T-helper 17 cell (primary cell): Measurements from ENCODE around the gene MBP. TPM values are rescaled to one million over a fixed set of nuclear protein-coding genes. Genes with fewer than 3 reads are reported as not detected.
"Not testable (repeated sequence)": the region's sequence is repeated elsewhere in the genome, so short reads cannot be mapped to it uniquely, and the experiment has no call there.

ENCODE experiments used
- ATAC-seq: fragments of 150-1000 bp; cut with Tn5 transposase; 2 replicates; pipeline ENCODE4 v1.10.0; 2021; ENCODE audit warnings: mild to moderate bottlenecking, moderate library complexity
- DNase-seq, 3 donors: peaks; one replicate each; pipeline versions ENCODE4 v3.0.0 to v3.0.0-alpha.2; 2020 to 2021
- H3K9me3 ChIP-seq: one replicate; pipeline ENCODE4 v1.7.0; 2013; ENCODE audit warnings: low read length, mild to moderate bottlenecking; ENCODE audit not compliant: control insufficient read depth, poor library complexity, severe bottlenecking
- H3K27ac Mint-ChIP-seq: one replicate; pipeline ENCODE4 v1.8.0; 2022; ENCODE audit warnings: mild to moderate bottlenecking, moderate library complexity, mixed read lengths
- H3K27me3 Mint-ChIP-seq: one replicate; pipeline ENCODE4 v1.8.0; 2022; ENCODE audit warnings: mixed read lengths
- H3K36me3 Mint-ChIP-seq: one replicate; pipeline ENCODE4 v1.8.0; 2022; ENCODE audit warnings: low read depth, mixed read lengths
- H3K4me1 Mint-ChIP-seq: one replicate; pipeline ENCODE4 v1.8.0; 2022; ENCODE audit warnings: mild to moderate bottlenecking, mixed read lengths
- H3K4me3 Mint-ChIP-seq: one replicate; pipeline ENCODE4 v1.8.0; 2022; ENCODE audit warnings: mild to moderate bottlenecking, moderate library complexity, mixed read lengths
- total RNA-seq, 4 donors: library from RNA in 2 of 4; stranded (reverse) in 2 of 4; gene quantifications; one replicate each; pipeline ENCODE4 v1.2.3 and lab custom pipeline; 2022 to 2026

The MBP gene
- total RNA-seq, 2 donors from 2014 or later = 97.7 to 127 TPM

DNA sequence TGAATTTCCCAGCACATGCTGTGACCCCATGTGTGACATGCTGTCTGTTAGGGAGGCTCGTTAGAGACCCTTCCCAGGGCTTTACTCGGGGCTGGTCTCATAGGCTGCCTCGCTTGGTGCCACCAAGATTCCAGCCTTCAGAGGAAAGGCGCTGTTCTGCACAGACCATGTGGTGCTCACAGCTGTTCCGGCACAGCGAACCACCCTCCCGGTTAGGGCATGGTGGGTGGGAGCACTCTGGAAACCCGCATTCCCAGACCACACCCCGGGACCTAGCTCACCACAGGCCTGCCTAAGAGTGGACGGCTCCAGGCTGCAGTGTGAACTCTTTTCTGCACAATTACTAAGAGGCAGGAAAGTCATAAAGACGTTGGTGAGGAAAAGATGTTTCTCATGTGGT is 112.0 kb downstream of the MBP start:
- DNase-seq = no peak
- no peaks in the 10 kb centered on the region for H3K9me3 ChIP-seq
- peaks cover 11% of the 10 kb centered on the region for H3K36me3 Mint-ChIP-seq
- no peak overlapping the region for H3K27ac Mint-ChIP-seq
- H3K27me3 Mint-ChIP-seq = no peaks in the 10 kb centered on the region
- no peak overlapping the region for H3K4me3 Mint-ChIP-seq
- ATAC-seq = no peak
- peaks cover 31% of the 10 kb centered on the region for H3K4me1 Mint-ChIP-seq

DNA sequence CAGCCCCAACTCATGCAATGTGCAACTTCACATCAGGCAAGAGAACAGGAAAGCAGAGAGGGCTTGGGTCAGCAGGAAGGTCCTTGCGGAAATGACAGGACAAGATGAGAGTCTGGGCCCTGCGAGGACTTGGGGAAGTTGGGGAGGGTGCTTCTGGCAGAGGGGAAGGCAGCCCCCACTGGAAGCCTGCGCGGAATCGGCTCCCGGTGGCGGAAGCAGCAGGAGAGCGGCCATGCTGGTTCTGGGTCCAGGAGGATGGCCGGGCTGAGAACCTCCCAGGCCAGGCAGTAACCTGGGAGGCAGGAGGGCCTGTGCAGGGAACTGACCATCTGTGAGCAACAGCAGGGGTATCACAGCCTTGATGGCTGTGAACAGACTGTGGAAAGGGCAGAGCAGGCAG is 112.9 kb downstream of the MBP start:
- Mint-ChIP-seq H3K27me3 (no peaks in the 10 kb centered on the region), H3K4me3 (no peak overlapping the region), H3K36me3 (peaks cover 11% of the 10 kb centered on the region), H3K27ac (peak overlapping the region; percentile 17), H3K4me1 (peaks cover 32% of the 10 kb centered on the region)
- H3K9me3 ChIP-seq = no peaks in the 10 kb centered on the region
- ATAC-seq (no peak), DNase-seq (no peak)

DNA sequence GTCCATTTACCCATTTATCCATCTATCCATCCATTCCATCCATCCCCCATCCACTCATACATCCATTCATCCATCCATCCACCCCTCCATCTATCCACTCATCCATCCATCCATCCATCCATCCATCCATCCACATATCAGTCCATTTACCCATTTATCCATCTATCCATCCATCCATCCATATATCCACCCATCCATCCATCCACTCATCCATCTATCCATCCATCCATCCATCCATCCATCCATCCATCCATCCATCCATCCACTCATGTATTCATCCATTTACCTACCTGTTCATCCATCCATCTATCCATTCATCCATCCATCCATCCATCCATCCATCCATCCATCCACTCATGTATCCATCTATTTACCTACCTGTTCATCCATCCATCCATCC is 113.9 kb downstream of the MBP start:
- Mint-ChIP-seq H3K36me3 (peaks cover 11% of the 10 kb centered on the region), H3K4me1 (peaks cover 33% of the 10 kb centered on the region), H3K27ac (peak overlapping the region; percentile 66)
- H3K4me3 Mint-ChIP-seq, DNase-seq, H3K9me3 ChIP-seq, ATAC-seq, H3K27me3 Mint-ChIP-seq: not testable (repeated sequence)

DNA sequence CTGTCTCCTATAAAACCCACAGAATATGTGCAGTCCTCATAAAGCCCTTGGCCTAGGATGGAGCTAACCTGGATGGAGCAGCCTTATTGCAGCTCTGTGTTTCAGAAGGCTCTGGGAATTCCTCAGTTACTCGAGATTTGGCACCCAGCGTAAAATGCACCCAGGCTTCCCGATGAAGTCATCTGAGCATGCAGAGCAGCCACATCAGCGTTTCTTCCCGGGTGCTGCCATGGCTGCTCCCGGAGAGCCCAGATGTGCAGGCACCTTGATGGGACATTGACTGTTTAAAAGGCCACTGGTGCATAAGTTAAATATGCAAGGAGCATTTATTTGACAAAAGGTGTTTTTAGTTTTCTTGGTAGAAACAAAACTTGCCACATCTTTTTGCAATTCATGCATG is 115.2 kb downstream of the MBP start:
- no peaks in the 10 kb centered on the region for H3K9me3 ChIP-seq
- Mint-ChIP-seq H3K4me1 (peaks cover 31% of the 10 kb centered on the region), H3K27ac (peak overlapping the region; percentile 66), H3K4me3 (no peak overlapping the region), H3K36me3 (peaks cover 8% of the 10 kb centered on the region), H3K27me3 (no peaks in the 10 kb centered on the region)
- ATAC-seq = no peak
- DNase-seq = no peak

DNA sequence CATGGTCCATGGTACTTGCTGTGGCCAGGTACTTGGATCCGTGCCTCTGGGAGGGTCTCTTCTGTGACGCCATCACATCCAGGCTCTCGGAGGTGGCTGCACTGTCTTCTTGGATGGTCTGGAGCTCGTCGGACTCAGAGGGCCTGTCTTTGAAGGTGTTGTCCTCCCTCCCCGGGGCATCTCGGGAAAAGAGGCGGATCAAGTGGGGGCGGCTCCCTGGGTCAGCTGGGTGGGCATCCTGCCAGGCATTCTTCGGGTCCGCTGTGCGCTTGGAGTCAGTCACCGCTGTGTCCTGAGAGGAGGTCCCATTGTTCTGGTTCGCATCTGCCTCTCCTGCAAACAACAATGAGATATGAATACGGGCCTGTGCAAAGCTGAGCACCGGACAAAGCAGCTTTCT is 115.6 kb downstream of the MBP start:
- H3K9me3 ChIP-seq = no peaks in the 10 kb centered on the region
- Mint-ChIP-seq H3K36me3 (peaks cover 8% of the 10 kb centered on the region), H3K4me1 (peaks cover 30% of the 10 kb centered on the region), H3K27ac (no peak overlapping the region), H3K27me3 (no peaks in the 10 kb centered on the region), H3K4me3 (no peak overlapping the region)
- ATAC-seq (no peak), DNase-seq (no peak)

DNA sequence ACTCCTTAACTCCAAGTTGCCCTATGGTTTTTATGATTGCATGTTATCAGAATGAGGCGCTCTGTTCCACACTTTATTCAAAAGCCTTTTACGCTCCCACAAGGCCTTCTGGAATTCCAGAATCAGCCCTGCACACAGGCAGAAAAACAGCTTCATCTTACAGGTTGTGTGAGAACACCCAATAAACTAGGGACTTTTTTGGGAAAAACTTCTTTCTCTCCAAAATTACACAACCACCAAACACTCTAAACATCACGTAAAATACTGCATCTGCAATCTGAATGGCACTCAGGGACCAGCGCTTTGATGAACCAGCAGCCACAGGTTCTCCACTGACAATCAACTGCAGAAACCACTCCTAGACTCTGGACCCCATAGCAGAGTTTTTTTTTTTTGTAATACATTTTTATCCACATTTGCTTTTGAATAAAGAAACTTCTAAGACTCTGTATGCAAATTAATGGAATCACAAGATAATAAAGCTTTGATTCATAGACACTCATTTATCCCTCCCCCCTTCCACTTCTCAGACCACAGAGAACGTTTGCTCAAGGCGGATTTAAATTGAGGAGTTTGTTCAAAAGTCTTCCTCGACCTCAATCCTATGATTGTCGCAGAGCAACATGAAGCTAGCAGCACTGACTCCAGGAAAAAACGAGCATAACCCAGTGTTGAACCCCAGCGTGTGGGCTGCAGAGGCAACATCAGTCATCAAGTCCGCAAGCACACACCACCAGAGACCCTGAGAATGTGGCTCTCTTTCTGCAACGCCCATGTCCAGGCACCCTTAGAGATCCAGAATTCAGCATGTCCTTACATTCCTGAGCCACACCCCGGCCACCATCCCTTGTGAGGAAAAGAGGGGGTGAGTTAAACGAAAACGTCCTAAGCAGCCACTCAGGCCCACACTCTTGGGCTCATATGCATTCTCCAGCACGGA is 116.5 kb downstream of the MBP start:
- no peaks in the 10 kb centered on the region for H3K27me3 Mint-ChIP-seq

DNA sequence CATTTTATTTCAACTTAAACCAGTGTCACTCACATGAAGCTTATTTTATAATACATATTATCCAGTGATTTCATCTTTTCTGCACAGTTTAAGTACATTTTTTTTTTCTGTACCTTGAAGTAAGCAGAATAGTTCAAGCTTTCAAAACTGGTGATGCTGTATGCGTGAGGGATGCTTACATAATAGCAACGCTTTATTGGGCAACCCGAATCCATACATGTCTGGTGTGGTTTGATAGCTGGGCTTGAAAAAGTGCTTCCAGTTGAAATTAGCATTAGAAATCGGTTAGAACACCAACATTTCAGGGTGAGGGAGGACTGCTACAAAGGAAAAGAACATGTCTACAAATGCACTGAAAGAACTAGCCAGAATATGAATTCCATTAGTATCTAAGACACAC is 117.4 kb downstream of the MBP start:
- peaks cover 31% of the 10 kb centered on the region for H3K4me1 Mint-ChIP-seq
- H3K27ac Mint-ChIP-seq = peak overlapping the region; percentile 77
- H3K4me3 Mint-ChIP-seq = no peak overlapping the region
- H3K27me3 Mint-ChIP-seq = no peaks in the 10 kb centered on the region
- ATAC-seq (no peak), DNase-seq (no peak)
- H3K9me3 ChIP-seq = no peaks in the 10 kb centered on the region
- peaks cover 11% of the 10 kb centered on the region for H3K36me3 Mint-ChIP-seq

More for the DNA sequence above, 116.5 kb downstream of the MBP start:
- DNase-seq (no peak), ATAC-seq (no peak)
- peak overlapping the region; percentile 51 for H3K27ac Mint-ChIP-seq
- peaks cover 8% of the 10 kb centered on the region for H3K36me3 Mint-ChIP-seq
- no peak overlapping the region for H3K4me3 Mint-ChIP-seq
- no peaks in the 10 kb centered on the region for H3K9me3 ChIP-seq
- H3K4me1 Mint-ChIP-seq = peaks cover 28% of the 10 kb centered on the region

DNA sequence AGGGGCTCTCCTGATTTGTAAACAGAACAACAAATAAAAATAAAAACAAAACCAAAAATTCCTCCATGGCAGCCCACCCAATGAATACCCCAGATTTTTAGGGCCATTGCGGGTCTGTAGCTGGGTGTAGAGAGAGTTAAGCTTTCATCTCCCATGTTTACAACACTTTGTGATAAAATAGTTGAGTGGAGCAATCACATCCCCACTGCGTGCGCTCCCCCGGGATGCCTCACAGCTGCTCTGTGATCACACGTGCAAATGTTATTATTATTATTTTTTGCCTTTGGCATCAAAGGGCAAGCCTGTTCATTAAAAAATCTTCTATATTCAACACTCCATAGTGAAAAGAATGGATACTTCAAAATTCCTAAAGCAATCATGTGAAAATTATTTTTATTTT is 118.0 kb downstream of the MBP start:
- ATAC-seq = no peak
- no peak for DNase-seq
- no peaks in the 10 kb centered on the region for H3K9me3 ChIP-seq
- peaks cover 15% of the 10 kb centered on the region for H3K36me3 Mint-ChIP-seq
- H3K27me3 Mint-ChIP-seq = no peaks in the 10 kb centered on the region
- H3K4me3 Mint-ChIP-seq = no peak overlapping the region
- H3K27ac Mint-ChIP-seq = peak overlapping the region; percentile 77
- peaks cover 27% of the 10 kb centered on the region for H3K4me1 Mint-ChIP-seq

DNA sequence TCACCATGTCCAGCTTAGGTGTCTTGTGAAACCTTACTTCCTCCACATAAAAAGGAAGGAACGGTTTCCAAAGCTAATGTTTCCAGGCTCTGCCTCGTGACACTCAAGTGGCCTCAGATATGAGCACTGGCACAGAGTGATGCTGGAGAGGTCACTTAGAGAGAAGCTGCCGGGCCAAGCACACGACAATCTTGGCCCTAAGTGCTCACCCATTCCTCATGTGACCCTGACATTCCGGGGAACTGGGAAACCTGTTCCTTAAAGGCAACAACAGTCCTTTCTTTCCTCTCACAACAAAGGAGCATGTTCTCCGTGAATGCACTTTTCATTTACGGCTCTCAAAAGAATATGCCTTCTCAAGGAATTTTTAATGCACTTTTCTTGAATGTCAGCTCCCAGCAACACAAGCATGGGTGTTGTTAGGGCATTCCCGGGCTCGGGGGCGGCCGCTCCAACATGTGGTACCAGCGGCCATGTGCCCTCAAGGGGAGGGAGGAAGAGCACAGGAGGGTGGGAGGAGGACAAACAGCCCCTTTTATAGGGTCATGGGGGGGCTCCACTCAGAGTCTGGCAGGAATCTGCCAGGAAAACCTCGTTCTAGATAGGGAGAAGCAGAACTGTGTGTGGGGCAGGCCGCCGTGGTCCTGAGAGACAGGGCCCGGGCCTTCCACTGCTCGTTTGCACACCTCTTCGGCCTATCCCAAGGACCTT is 118.6 kb downstream of the MBP start:
- DNase-seq = no peak
- Mint-ChIP-seq H3K27me3 (no peaks in the 10 kb centered on the region), H3K36me3 (peaks cover 15% of the 10 kb centered on the region), H3K4me3 (no peak overlapping the region), H3K4me1 (peaks cover 26% of the 10 kb centered on the region), H3K27ac (peak overlapping the region; percentile 77)
- no peaks in the 10 kb centered on the region for H3K9me3 ChIP-seq
- no peak for ATAC-seq

DNA sequence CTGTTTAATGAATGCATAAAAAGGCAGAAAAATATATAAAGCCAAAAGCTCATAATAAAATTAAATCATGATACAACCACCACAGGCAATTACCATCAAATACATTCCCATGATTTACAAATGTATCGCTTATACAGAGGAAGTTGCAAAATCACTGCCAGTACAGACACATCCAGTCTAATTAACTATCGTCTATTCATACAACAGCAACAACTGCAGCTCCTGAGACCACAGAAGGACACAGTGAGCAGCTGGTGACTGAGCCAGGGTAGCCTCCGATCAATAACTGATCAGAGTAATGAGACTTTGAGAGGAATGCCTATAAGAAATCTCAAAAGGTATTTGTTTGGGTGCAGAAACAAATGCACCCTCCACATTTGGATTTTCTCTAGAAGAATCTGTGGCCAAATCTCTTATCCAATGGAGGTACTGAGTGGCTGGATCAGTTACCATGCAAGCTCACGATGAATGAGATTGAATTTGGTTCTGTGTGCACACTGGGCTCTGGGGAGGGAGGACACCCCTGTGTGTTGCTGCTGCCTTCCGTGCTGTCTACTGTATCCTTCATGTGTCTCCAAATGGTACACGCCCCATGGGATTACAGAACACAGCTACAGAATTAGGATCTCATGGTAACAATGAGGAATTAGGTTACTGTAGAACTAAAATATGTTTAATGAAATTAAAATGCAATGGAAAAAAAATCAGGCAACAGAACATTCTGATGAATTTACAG is 119.6 kb downstream of the MBP start:
- DNase-seq (no peak), ATAC-seq (no peak)
- H3K27me3 Mint-ChIP-seq = no peaks in the 10 kb centered on the region
- peaks cover 8% of the 10 kb centered on the region for H3K36me3 Mint-ChIP-seq
- no peak overlapping the region for H3K4me3 Mint-ChIP-seq
- no peaks in the 10 kb centered on the region for H3K9me3 ChIP-seq
- H3K27ac Mint-ChIP-seq = no peak overlapping the region
- H3K4me1 Mint-ChIP-seq = peaks cover 25% of the 10 kb centered on the region

DNA sequence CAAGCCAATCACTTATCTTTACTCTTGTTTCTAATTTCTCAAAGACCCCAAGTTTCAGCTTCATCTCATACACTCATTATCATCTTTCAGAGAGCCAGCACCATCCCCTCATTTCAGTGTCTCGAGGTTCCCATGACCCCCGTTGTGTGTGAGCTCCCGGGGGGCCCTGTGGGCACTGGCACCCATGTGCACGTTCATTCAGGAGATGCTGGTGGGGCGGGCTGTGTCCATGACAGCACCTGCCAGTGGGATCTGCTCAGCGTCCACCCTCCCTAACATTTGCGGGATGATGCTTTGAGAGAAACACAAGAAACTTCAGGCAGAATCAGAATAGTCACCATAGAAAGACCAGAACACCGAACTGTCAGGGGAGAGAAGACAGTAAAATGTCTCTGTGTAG is 120.5 kb downstream of the MBP start:
- Mint-ChIP-seq H3K36me3 (peaks cover 9% of the 10 kb centered on the region), H3K27me3 (no peaks in the 10 kb centered on the region), H3K4me3 (no peak overlapping the region), H3K4me1 (peaks cover 26% of the 10 kb centered on the region), H3K27ac (peak overlapping the region; percentile 21)
- H3K9me3 ChIP-seq = no peaks in the 10 kb centered on the region
- ATAC-seq (no peak), DNase-seq (no peak)

DNA sequence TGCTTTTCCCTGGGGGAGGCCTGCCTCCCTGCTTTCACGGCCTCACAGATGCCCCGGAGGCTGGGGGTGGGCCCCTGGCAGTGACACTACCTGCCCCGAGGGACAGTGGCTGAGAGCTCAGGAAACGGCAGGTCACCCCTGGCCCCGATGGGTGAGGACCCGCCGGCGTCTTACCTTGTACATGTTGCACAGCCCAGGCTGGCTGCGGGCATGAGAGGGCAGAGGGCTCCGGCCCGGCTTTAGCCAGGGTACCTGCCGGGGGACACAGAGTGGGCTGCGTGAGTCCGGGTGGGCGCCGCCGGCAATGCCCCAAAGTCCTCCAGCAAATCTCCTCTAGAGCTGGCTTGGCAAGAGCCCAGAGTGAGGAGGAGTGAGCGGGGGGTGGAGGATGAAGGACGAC is 122.9 kb downstream of the MBP start:
- Mint-ChIP-seq H3K36me3 (peaks cover 9% of the 10 kb centered on the region), H3K27me3 (no peaks in the 10 kb centered on the region)

More for the DNA sequence above, 122.9 kb downstream of the MBP start:
- Mint-ChIP-seq H3K27ac (peak overlapping the region; percentile 29), H3K4me3 (no peak overlapping the region), H3K4me1 (peaks cover 31% of the 10 kb centered on the region)
- ATAC-seq = no peak
- DNase-seq = no peak
- H3K9me3 ChIP-seq = no peaks in the 10 kb centered on the region
